ENCODE measurements around the gene STAG3. TPM values are rescaled to one million over a fixed set of nuclear protein-coding genes. Genes with fewer than 3 reads are reported as not detected.
"Not testable (repeated sequence)": the region's sequence is repeated elsewhere in the genome, so short reads cannot be mapped to it uniquely, and the experiment has no call there.

The STAG3 gene
- total RNA-seq, 1 donor from 2014 or later = 42.4 TPM

DNA sequence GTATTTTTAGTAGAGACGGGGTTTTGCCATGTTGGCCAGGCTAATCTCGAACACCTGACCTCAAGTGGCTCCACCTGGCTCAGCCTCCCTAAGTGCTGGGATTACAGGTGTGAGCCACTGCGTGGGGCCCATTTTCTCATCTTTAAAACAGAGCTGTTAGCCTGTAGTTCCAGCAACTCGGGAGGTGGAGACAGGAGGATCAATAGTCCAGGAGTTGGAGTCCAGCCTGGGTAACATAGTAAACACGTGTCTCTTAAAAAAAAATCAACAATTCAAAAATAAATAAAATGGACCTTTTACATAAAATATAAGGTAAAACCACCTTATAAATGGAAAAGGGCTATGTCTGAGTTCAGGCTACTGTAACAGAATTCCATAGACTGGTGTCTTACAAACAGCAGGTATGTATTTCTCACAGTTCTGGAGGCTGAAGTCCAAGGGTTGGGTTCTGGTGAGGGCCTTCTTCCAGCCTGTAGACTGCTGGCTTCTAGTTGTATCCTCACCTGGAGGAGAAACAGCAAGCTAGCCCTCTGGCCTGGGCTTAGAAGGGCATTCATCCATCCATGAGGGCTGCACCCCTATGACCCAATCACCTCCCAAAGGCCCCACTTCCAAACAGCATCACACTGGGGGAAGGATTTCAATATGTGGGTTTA, 35.0 kb downstream of the STAG3 start:
- POLR2A ChIA-PET = interaction anchor here (0.9 to 2.0 kb wide), 6 partner anchors 10 to 55 kb away, joined by 3 to 11 read pairs (median 6); no protein-coding TSS in a partner anchor
- Mint-ChIP-seq H3K4me3 (no peak overlapping the region), H3K4me1 (peaks cover 92% of the 10 kb centered on the region), H3K36me3 (ENCODE audit: low read depth) (peaks cover 4% of the 10 kb centered on the region), H3K27me3 (no peaks in the 10 kb centered on the region), H3K27ac (peak overlapping the region; percentile 74), H3K9me3 (no peaks in the 10 kb centered on the region)
- intact Hi-C loops (cut with micrococcal nuclease) = loop anchor here (5.0 kb wide), 1 partner anchor 35 kb away; the partner anchor contains the start of genes GPC2 and STAG3
- TF ChIP-seq, protein P1, sequence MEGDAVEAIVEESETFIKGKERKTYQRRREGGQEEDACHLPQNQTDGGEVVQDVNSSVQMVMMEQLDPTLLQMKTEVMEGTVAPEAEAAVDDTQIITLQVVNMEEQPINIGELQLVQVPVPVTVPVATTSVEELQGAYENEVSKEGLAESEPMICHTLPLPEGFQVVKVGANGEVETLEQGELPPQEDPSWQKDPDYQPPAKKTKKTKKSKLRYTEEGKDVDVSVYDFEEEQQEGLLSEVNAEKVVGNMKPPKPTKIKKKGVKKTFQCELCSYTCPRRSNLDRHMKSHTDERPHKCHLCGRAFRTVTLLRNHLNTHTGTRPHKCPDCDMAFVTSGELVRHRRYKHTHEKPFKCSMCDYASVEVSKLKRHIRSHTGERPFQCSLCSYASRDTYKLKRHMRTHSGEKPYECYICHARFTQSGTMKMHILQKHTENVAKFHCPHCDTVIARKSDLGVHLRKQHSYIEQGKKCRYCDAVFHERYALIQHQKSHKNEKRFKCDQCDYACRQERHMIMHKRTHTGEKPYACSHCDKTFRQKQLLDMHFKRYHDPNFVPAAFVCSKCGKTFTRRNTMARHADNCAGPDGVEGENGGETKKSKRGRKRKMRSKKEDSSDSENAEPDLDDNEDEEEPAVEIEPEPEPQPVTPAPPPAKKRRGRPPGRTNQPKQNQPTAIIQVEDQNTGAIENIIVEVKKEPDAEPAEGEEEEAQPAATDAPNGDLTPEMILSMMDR (IDR thresholded peaks at IDR 0.05) = no peak
- ATAC-seq (ENCODE audit: low read depth) (no peak), DNase-seq (no peak)
- CTCF ChIA-PET = interaction anchor here (1.2 to 5.5 kb wide), 4 partner anchors 10 to 23 kb away, joined by 3 to 30 read pairs (median 14); no protein-coding TSS in a partner anchor

DNA sequence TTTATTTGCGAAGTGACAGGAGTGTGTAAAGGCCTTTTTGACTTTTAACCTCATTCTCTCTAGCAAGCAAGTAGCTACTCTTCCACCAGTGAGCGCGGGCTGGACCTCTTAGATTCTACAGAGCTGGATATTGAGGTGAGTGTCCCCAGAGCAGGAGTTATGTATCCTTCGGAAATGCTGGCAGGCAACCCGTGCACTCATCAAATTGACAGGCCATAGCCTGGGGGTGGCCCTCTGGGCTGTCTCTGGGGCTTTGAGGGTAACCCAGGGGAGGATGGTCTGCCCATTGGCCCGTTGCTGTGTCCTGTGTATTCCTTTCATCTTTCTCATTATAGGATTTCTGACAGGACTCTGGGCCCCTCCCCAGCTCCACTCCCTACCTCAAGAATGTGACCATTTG, 36.0 kb downstream of the STAG3 start:
- no peaks in the 10 kb centered on the region for H3K9me3 Mint-ChIP-seq
- H3K36me3 Mint-ChIP-seq (ENCODE audit: low read depth) = peaks cover 4% of the 10 kb centered on the region
- DNase-seq (no peak), ATAC-seq (ENCODE audit: low read depth) (no peak)
- H3K27ac Mint-ChIP-seq = peak overlapping the region; percentile 74
- no peaks in the 10 kb centered on the region for H3K27me3 Mint-ChIP-seq
- POLR2A ChIA-PET = interaction anchor here (0.9 to 2.0 kb wide), 4 partner anchors 13 to 22 kb away, joined by 3 to 9 read pairs (median 4); no protein-coding TSS in a partner anchor
- H3K4me1 Mint-ChIP-seq = peaks cover 89% of the 10 kb centered on the region
- H3K4me3 Mint-ChIP-seq = peak overlapping the region; percentile 32
- intact Hi-C loops (cut with micrococcal nuclease) = loop anchor here (5.0 kb wide), 1 partner anchor 36 kb away; the partner anchor contains the start of genes GPC2 and STAG3
- TF ChIP-seq, protein P1 (IDR thresholded peaks at IDR 0.05) = no peak
- CTCF ChIA-PET = interaction anchor here (1.0 to 3.0 kb wide), 4 partner anchors 11 to 83 kb away, joined by 3 to 13 read pairs (median 3); no protein-coding TSS in a partner anchor

DNA sequence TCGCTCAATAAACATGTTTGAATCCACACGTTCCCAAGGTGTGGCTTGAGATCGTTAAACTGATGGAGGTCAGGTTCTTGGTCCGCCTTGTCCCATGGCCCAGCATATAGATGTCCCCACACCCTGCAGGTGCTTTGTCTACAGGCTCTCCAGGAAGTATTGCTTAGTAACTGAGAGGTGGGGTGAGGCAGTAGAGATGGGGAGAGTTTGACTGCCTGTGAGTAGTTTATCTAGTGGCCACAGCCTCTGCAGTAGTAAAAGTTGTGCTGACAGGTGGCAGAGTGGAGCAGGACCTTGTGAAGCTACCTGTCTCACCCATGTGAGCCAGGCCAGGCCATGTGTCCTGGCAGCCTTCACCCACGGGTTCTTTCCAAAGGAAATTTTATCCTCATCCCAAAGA, 36.6 kb downstream of the STAG3 start:
- ChIA-PET CTCF (interaction anchor here (0.9 to 3.0 kb wide), 3 partner anchors 24 to 83 kb away, joined by 3 to 13 read pairs (median 3); no protein-coding TSS in a partner anchor), POLR2A (interaction anchor here (2.0 kb wide), 1 partner anchor 14 kb away, joined by 9 read pairs; no protein-coding TSS in a partner anchor)
- not testable (repeated sequence) for H3K36me3 Mint-ChIP-seq (ENCODE audit: low read depth); H3K9me3 Mint-ChIP-seq; H3K27me3 Mint-ChIP-seq; DNase-seq
- ATAC-seq (ENCODE audit: low read depth) = peak; percentile 13
- intact Hi-C loops (cut with micrococcal nuclease) = loop anchor here (5.0 kb wide), 1 partner anchor 37 kb away; the partner anchor contains the start of genes GPC2 and STAG3
- peak overlapping the region; percentile 20 for H3K4me3 Mint-ChIP-seq
- peaks cover 89% of the 10 kb centered on the region for H3K4me1 Mint-ChIP-seq
- H3K27ac Mint-ChIP-seq = peak overlapping the region; percentile 74

DNA sequence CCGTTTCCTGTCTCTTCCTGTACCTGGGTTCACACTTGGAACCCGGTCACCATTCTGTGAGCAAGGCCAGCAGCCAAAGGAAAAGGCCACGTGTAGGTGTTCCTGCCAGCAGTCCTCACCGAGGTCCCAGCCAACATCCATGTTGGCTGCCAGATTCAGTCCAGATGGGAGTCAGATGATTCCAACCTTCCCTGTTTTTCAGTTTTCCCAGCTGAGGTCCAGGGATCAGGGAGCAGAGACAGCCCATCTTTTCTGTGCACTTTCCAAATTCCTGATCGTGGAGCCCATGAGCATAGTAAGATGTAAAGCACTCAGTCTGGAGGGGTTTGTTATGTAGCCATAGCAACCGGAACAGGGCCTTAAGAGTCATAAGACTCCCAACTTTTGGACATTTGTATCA, 38.2 kb downstream of the STAG3 start:
- intact Hi-C loops (cut with micrococcal nuclease) = no loop called here
- CTCF ChIA-PET = interaction anchor here (0.7 to 3.1 kb wide), 5 partner anchors 20 to 83 kb away, joined by 3 to 34 read pairs (median 13); no protein-coding TSS in a partner anchor
- no peak for DNase-seq
- Mint-ChIP-seq H3K9me3 (no peaks in the 10 kb centered on the region), H3K27ac (peak overlapping the region; percentile 81), H3K4me3 (no peak overlapping the region), H3K4me1 (peaks cover 89% of the 10 kb centered on the region), H3K27me3 (no peaks in the 10 kb centered on the region), H3K36me3 (ENCODE audit: low read depth) (peaks cover 4% of the 10 kb centered on the region)
- ATAC-seq (ENCODE audit: low read depth) = no peak
- TF ChIP-seq, protein P1 (IDR thresholded peaks at IDR 0.05) = no peak
- POLR2A ChIA-PET = interaction anchor here (0.7 to 2.0 kb wide), 4 partner anchors 8 to 813 kb away, joined by 3 to 12 read pairs (median 6); no protein-coding TSS in a partner anchor

DNA sequence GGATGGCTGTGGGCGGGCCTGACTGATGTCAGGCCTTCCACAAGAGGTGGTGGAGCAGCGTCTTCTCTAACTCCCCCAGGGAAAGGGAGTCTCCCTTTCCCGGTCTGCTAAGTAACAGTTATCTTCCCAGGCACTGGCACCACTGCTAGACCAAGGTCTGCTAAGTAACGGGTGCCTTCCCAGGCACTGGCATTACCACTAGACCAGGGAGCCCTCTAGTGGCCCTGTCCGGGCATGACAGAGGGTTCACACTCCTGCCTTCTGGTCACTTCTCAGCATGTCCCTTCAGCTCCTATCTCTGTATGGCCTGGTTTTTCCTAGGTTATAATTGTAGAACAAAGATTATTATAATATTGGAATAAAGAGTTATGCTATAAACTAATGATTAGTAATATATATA, 40.2 kb downstream of the STAG3 start:
- peak; percentile 15 for ATAC-seq (ENCODE audit: low read depth)
- peaks cover 93% of the 10 kb centered on the region for H3K4me1 Mint-ChIP-seq

More for the DNA sequence above, 40.2 kb downstream of the STAG3 start:
- DNase-seq = peak; percentile 52
- not testable (repeated sequence) for H3K27me3 Mint-ChIP-seq; H3K36me3 Mint-ChIP-seq (ENCODE audit: low read depth); H3K9me3 Mint-ChIP-seq
- POLR2A ChIA-PET = interaction anchor here (0.7 to 2.0 kb wide), 11 partner anchors 10 to 128 kb away, joined by 3 to 13 read pairs (median 7); partner anchors contain the start of genes GPC2, LAMTOR4 and STAG3
- CTCF ChIA-PET = interaction anchor here (0.6 to 3.1 kb wide), 13 partner anchors 13 to 190 kb away, joined by 3 to 34 read pairs (median 6); partner anchors contain the start of genes GPC2, MBLAC1 and STAG3
- intact Hi-C loops (cut with micrococcal nuclease) = loop anchor here (1.0 kb wide), 3 partner anchors 28 to 86 kb away; partner anchors contain the start of gene LAMTOR4
- H3K27ac Mint-ChIP-seq = peak overlapping the region; percentile 98
- peak overlapping the region; percentile 83 for H3K4me3 Mint-ChIP-seq
